Panc1 (cell line): Measurements from ENCODE around the gene MAP3K21. TPM values are rescaled to one million over a fixed set of nuclear protein-coding genes. Genes with fewer than 3 reads are reported as not detected.

Experiments used
- ATAC-seq: fragments of 200-7000 bp; cut with Tn5 transposase; 2 replicates; pipeline ENCODE4 v1.9.1; 2020; ENCODE audit warnings: mild to moderate bottlenecking, moderate library complexity
- Bru-seq: library from RNA; stranded (reverse); fragments of 400-500 nt; gene quantifications from one replicate; lab custom pipeline; 2021; lab: Mats Ljungman, UMichigan
- BruChase-seq, 2 experiments: library from RNA; stranded (reverse); fragments of 400-500 nt; gene quantifications; one replicate each; lab custom pipeline; 2021; lab: Mats Ljungman, UMichigan
- BruUV-seq: library from RNA; stranded (reverse); fragments of 400-500 nt; replicated peaks from 2 replicates; lab custom pipeline; 2021; lab: Mats Ljungman, UMichigan
- CTCF ChIA-PET: fragments of 300-600 bp; sonication (Branson Sonifier 250); formaldehyde crosslinking; loops from one replicate; lab custom pipeline; 2022; ENCODE audit warnings: antibody characterized with exemption; lab: Charles Lee
- POLR2A ChIA-PET: fragments of 300-600 bp; sonication (Branson Sonifier 250); formaldehyde crosslinking; loops from one replicate; lab custom pipeline; 2022; ENCODE audit warnings: antibody characterized with exemption; lab: Charles Lee
- DNase-seq: peaks from one replicate; pipeline ENCODE4 v3.0.0-alpha.2; 2010; ENCODE audit warnings: low read depth, low spot score
- H3K27ac ChIP-seq: 2 replicates; pipeline ENCODE4 v1.5.1; 2011; ENCODE audit warnings: mild to moderate bottlenecking, low read length, inconsistent platforms
- H3K27me3 ChIP-seq: fragments of 200-500 bp; sonication (Bioruptor generic); 2 replicates; pipeline ENCODE4 v1.6.0; 2014; ENCODE audit warnings: low read length, inconsistent platforms; ENCODE audit not compliant: control insufficient read depth, insufficient read depth
- H3K36me3 ChIP-seq: fragments of 200-500 bp; sonication (Bioruptor generic); 2 replicates; pipeline ENCODE4 v1.5.1; 2014; ENCODE audit warnings: inconsistent platforms, mild to moderate bottlenecking, low read length, moderate library complexity; ENCODE audit not compliant: control insufficient read depth, insufficient read depth
- H3K4me1 ChIP-seq: 2 replicates; pipeline ENCODE4 v1.5.1; 2011; ENCODE audit warnings: inconsistent platforms, mild to moderate bottlenecking, low read length, moderate library complexity; ENCODE audit not compliant: control insufficient read depth, insufficient read depth
- H3K4me3 ChIP-seq, 2 experiments: 2 replicates each; pipeline ENCODE4 v1.5.1; 2011 to 2012; ENCODE audit warnings: low read depth in 2 of 2, low read length in 2 of 2, mild to moderate bottlenecking in 2 of 2, inconsistent platforms in 1 of 2, moderate library complexity in 1 of 2
- H3K9me3 ChIP-seq: fragments of 200-500 bp; sonication (Bioruptor generic); 2 replicates; pipeline ENCODE4 v1.5.1; 2014; ENCODE audit warnings: low read depth, mild to moderate bottlenecking, inconsistent platforms, low read length, moderate library complexity; ENCODE audit not compliant: control insufficient read depth, insufficient read depth
- CTCF ChIP-seq: fragments of 450-650 bp; IDR thresholded peaks from 2 replicates; pipeline ENCODE4 v1.5.1; 2017; ENCODE audit warnings: mild to moderate bottlenecking
- POLR2AphosphoS5 ChIP-seq: IDR thresholded peaks from 2 replicates; pipeline ENCODE4 v1.6.1; 2012; ENCODE audit warnings: mild to moderate bottlenecking, low read depth, low read length, moderate library complexity
- REST ChIP-seq, 2 experiments: IDR thresholded peaks; 2 replicates each; pipeline ENCODE4 v1.6.1; 2011 to 2012; ENCODE audit warnings: low read depth in 2 of 2, control low read depth in 1 of 2, low read length in 1 of 2, mild to moderate bottlenecking in 1 of 2, moderate library complexity in 1 of 2; ENCODE audit not compliant: insufficient read depth in 1 of 2
- SIN3A ChIP-seq: IDR thresholded peaks from 2 replicates; pipeline ENCODE4 v1.6.1; 2012; ENCODE audit warnings: low read depth, mild to moderate bottlenecking, low read length, moderate library complexity, borderline replicate concordance; ENCODE audit not compliant: insufficient read depth
- TCF7L2 ChIP-seq: IDR thresholded peaks from 2 replicates; pipeline ENCODE4 v1.6.1; 2011; ENCODE audit warnings: mild to moderate bottlenecking, low read depth, low read length, inconsistent platforms
- in situ Hi-C: cut with HindIII; loops from 2 replicates; pipeline ENCODE4 v1.10.0; 2016; ENCODE audit warnings: low sequenced_read_pairs, low pct_unique_long_range_greater_than_20kb
- intact Hi-C: fragments of 100-400 bp; cut with micrococcal nuclease; formaldehyde crosslinking; loops from one replicate; pipeline ENCODE4 v1.10.0; 2022; ENCODE audit not compliant: unreplicated experiment
- long read RNA-seq: library from polyadenylated mRNA; unstranded; transcript quantifications from one replicate; pipeline ENCODE4 v2.0.0, GENCODE V29; 2021; ENCODE audit not compliant: unreplicated experiment
- polyA plus RNA-seq: library from polyadenylated mRNA; unstranded; fragments of >200 nt; gene quantifications from one replicate; pipeline ENCODE4 v1.2.1, GENCODE V29; 2012; ENCODE audit warnings: missing spikeins; ENCODE audit not compliant: insufficient read length
- total RNA-seq: library from RNA; stranded (reverse); gene quantifications from one replicate; pipeline ENCODE4 v1.2.1, GENCODE V29; 2021; ENCODE audit not compliant: unreplicated experiment

MAP3K21 gene
- total RNA-seq (3.1 TPM), Bru-seq, nascent RNA (percentile 52 among the genes with signal in this experiment), BruChase-seq, experiment 1, labeled RNA remaining after a 2-hour chase (percentile 55 among the genes with signal in this experiment), BruChase-seq, experiment 2, labeled RNA remaining after a 6-hour chase (percentile 47 among the genes with signal in this experiment)
- 0.82 TPM for polyA plus RNA-seq
- long read RNA-seq, partial matches to known transcripts, result 0 of 1 reads
- long read RNA-seq, other reads (novel, unspliced or antisense), result 1 of 1 reads

- POLR2A ChIA-PET, result no interaction called here
- peaks cover 4% of the 10 kb centered on the region; the same call in 1 of the 2 replicates for H3K36me3 ChIP-seq
- peak; percentile 81 for ATAC-seq
- H3K27me3 ChIP-seq, result peaks cover 7% of the 10 kb centered on the region
- in situ Hi-C loops (no loop called here), intact Hi-C loops (no loop called here)
- CTCF ChIA-PET, result no interaction called here
- H3K4me1 ChIP-seq, result peaks cover 3% of the 10 kb centered on the region
- DNase-seq, result no peak
- H3K27ac ChIP-seq, result no peak within 1 kb of the TSS
- BruUV-seq, result no TSS peak
- H3K9me3 ChIP-seq, result no peaks in the 10 kb centered on the region
- peak within 1 kb of the TSS; percentile 53 to 55 for H3K4me3 ChIP-seq
- no peak for TF ChIP-seq POLR2AphosphoS5
- TF ChIP-seq REST (IDR thresholded peaks at IDR 0.05; ENCODE audit: insufficient read depth in 1 of 2, low read depth in 2 of 2, low read length in 1 of 2), result no peak
- no peak for TF ChIP-seq TCF7L2
- TF ChIP-seq CTCF, result no peak
- TF ChIP-seq SIN3A, result no peak
Observed at GRCh38 chr1:233327651-233328141, at the start of gene MAP3K21. MAP3K21 (plus strand) TSS chr1:233327724; CDS start chr1:233328029, 305 bp downstream.

GRCh38 chr1:233278631-233279030 lies 48.9 kb upstream of the MAP3K21 start:
- BruUV-seq, result no TSS peak
- TF ChIP-seq SIN3A (no peak), CTCF (no peak), REST (IDR thresholded peaks at IDR 0.05; ENCODE audit: insufficient read depth in 1 of 2, low read depth in 2 of 2, low read length in 1 of 2) (no peak), TCF7L2 (no peak), POLR2AphosphoS5 (no peak)
- DNase-seq, result no peak
- no peaks in the 10 kb centered on the region for H3K4me1 ChIP-seq
- H3K36me3 ChIP-seq, result no peaks in the 10 kb centered on the region
- in situ Hi-C loops (no loop called here), intact Hi-C loops (no loop called here)
- no peak for ATAC-seq
- no peaks in the 10 kb centered on the region for H3K9me3 ChIP-seq
- ChIA-PET CTCF (no interaction called here), POLR2A (no interaction called here)
- no peaks in the 10 kb centered on the region for H3K27me3 ChIP-seq
- H3K4me3 ChIP-seq, result no peak overlapping the region
- no peak overlapping the region for H3K27ac ChIP-seq
